Psoas muscle (tissue), 8 donors: ENCODE data around the gene CCDC170. TPM values are rescaled to one million over a fixed set of nuclear protein-coding genes. Genes with fewer than 3 reads are reported as not detected.
"Not testable (repeated sequence)": the region's sequence is repeated elsewhere in the genome, so short reads cannot be mapped to it uniquely, and the experiment has no call there.

ENCODE experiments used
- ATAC-seq, 4 donors: fragments of 200-7000 bp; cut with Tn5 transposase; one replicate each; pipeline ENCODE4 v1.9.1; 2020; ENCODE audit warnings: moderate library complexity in 3 of 4, mild to moderate bottlenecking in 2 of 4
- DNase-seq, 2 donors: peaks; one replicate each; pipeline ENCODE4 v3.0.0-alpha.2; 2020
- H3K27ac ChIP-seq: fragments of 200-600 bp; one replicate; pipeline ENCODE4 v1.8.0; 2022
- H3K27me3 ChIP-seq, 3 donors: fragments of 200-600 bp in 1 of 3; one replicate each; pipeline versions ENCODE4 v1.6.1 to v1.8.0; 2013 to 2022; ENCODE audit warnings: low read length in 2 of 3, mild to moderate bottlenecking in 2 of 3, moderate library complexity in 1 of 3; ENCODE audit not compliant: insufficient read depth in 3 of 3
- H3K36me3 ChIP-seq, 2 donors: fragments of 200-600 bp in 1 of 2; one replicate each; pipeline versions ENCODE4 v1.6.1 to v1.8.0; 2013 to 2022; ENCODE audit warnings: low read depth in 1 of 2, mild to moderate bottlenecking in 1 of 2, moderate library complexity in 1 of 2; ENCODE audit not compliant: insufficient read depth in 1 of 2
- H3K4me1 ChIP-seq: fragments of 200-600 bp; one replicate; pipeline ENCODE4 v1.8.0; 2022
- H3K4me3 ChIP-seq: fragments of 200-600 bp; one replicate; pipeline ENCODE4 v1.8.0; 2022; ENCODE audit warnings: mild to moderate bottlenecking
- H3K9me3 ChIP-seq: fragments of 200-600 bp; one replicate; pipeline ENCODE4 v1.8.0; 2022
- CTCF ChIP-seq: fragments of 200-600 bp; IDR thresholded peaks from one replicate; pipeline ENCODE4 v1.8.0; 2022; ENCODE audit warnings: antibody characterized with exemption
- WGBS, 3 donors: extraction: QIAGEN DNeasy Blood & Tissue Kit; methylation state at CpG; one replicate each; pipeline versions ENCODE4 v1.1.6 to v1.1.7; 2013; 5-methylcytosine and 5-hydroxymethylcytosine counted together
- intact Hi-C, 2 donors: fragments of 100-400 bp; cut with DNase I; formaldehyde crosslinking; loops; one replicate each; pipeline versions ENCODE4 v1.11.0 to v1.14.2; 2022
- polyA plus RNA-seq, 3 donors: library from polyadenylated mRNA; stranded (reverse); fragments of 200-250 nt; gene quantifications; one replicate each; pipeline ENCODE4 v1.2.3, GENCODE V29; 2013
- total RNA-seq, 4 donors: library from RNA; stranded (reverse); fragmentation: NEBNext Ultra II Directional in 2 of 4; extraction: Animal tissue kit (Norgen Biotek cat#: 25700) in 2 of 4; gene quantifications; one replicate each; pipeline versions ENCODE4 v1.2.1 to v1.2.4, GENCODE V29; 2021 to 2023
- donor health status: healthy with polysubstance abuse.
- donor health status: DM: no; HTN: no; CAD: no; lungs with moderate emphysema.
- donor health status: Bipolar disorder and iron deficiency.
- donor health status: healthy.
- donor health status: DM: yes; HTN: yes; CAD: no.
- donor health status: DM: no; HTN: no; CAD: no.
- donor health status: DM: no; HTN: no; CAD: no.
- donor health status: DM: yes; HTN: yes; CAD: no.

The CCDC170 gene
- total and polyA plus RNA-seq, 7 donors: 0.03 to 0.25 (median 0.14) TPM

GRCh38 chr6:151451417-151451949, 42.3 kb upstream of the CCDC170 start:
- ATAC-seq: no peak
- Histone ChIP-seq H3K27ac (peak overlapping the region; percentile 94), H3K9me3 (no peaks in the 10 kb centered on the region), H3K4me1 (peaks cover 18% of the 10 kb centered on the region), H3K27me3 (no peaks in the 10 kb centered on the region), H3K36me3 (peaks cover 0 to 8% of the 10 kb centered on the region in 2 donors), H3K4me3 (peak overlapping the region; percentile 90)
- 1% methylated on average over 22 of the region's 22 CpGs for WGBS, 3 donors
- DNase-seq: no peak
- intact Hi-C loops: loop anchor here (5.0 to 10.0 kb wide), 2 partner anchors 59 to 567 kb away; partner anchors contain the start of gene ZBTB2 (in 1 of the 2)
- TF ChIP-seq CTCF: no peak

GRCh38 chr6:151451950-151452749, 41.7 kb upstream of the CCDC170 start, which contains the start of gene RMND1:
RMND1 (minus strand) TSS chr6:151452126; CDS start chr6:151445811, 6,315 bp downstream.
- DNase-seq (peak; percentile 100), ATAC-seq (peak; percentile 98 to 99 (median 99))
- Histone ChIP-seq H3K27ac (peak within 1 kb of the TSS; percentile 94), H3K4me1 (peaks cover 17% of the 10 kb centered on the region), H3K27me3 (no peaks in the 10 kb centered on the region), H3K9me3 (no peaks in the 10 kb centered on the region), H3K4me3 (peak within 1 kb of the TSS; percentile 90), H3K36me3 (peaks cover 0 to 14% of the 10 kb centered on the region in 2 donors)
- TF ChIP-seq CTCF: no peak
- intact Hi-C loops: loop anchor here (2.0 to 10.0 kb wide), 3 partner anchors 60 to 567 kb away; partner anchors contain the start of gene ZBTB2 (in 2 of the 2)
- 0% methylated on average over 69 to 74 of the region's 74 CpGs for WGBS, 3 donors

GRCh38 chr6:151452750-151453427, 40.9 kb upstream of the CCDC170 start:
- 0% methylated on average over 24 of the region's 24 CpGs for WGBS, 3 donors
- Histone ChIP-seq H3K36me3 (peaks cover 0 to 16% of the 10 kb centered on the region in 2 donors), H3K27me3 (no peaks in the 10 kb centered on the region), H3K27ac (peak overlapping the region; percentile 94), H3K4me1 (peaks cover 17% of the 10 kb centered on the region), H3K4me3 (peak overlapping the region; percentile 90), H3K9me3 (no peaks in the 10 kb centered on the region)
- ATAC-seq: peak in 2 of 4 donors; percentile 37 to 44
- intact Hi-C loops: loop anchor here (2.0 to 10.0 kb wide), 3 partner anchors 61 to 568 kb away; partner anchors contain the start of gene ZBTB2 (in 2 of the 2)
- DNase-seq: peak; percentile 35 to 56
- TF ChIP-seq CTCF: no peak

GRCh38 chr6:151455751-151456398, 37.9 kb upstream of the CCDC170 start:
- 76 to 86% (median 79%) methylated on average over 6 to 7 of the region's 10 CpGs for WGBS, 3 donors
- not testable (repeated sequence) for DNase-seq

More at GRCh38 chr6:151455751-151456398, 37.9 kb upstream of the CCDC170 start:
- peaks cover 17% of the 10 kb centered on the region for H3K4me1 ChIP-seq
- not testable (repeated sequence) for H3K4me3 ChIP-seq, H3K9me3 ChIP-seq, ATAC-seq, H3K27ac ChIP-seq, H3K27me3 ChIP-seq
- intact Hi-C loops: loop anchor here in 1 of 2 donors (10.0 kb wide), 1 partner anchor 571 kb away; no protein-coding TSS in a partner anchor
- peaks cover 0 to 44% of the 10 kb centered on the region in 2 donors for H3K36me3 ChIP-seq
